Stimulated activated CD4-positive, alpha-beta T cell treated with anti-CD3 and anti-CD28 coated beads, TNF-alpha, amount 100 ng/mL, for 24 hours (primary cell): ENCODE data around the gene TMEM170B.

Experiments
- DNase-seq, 3 experiments: peaks; one replicate each; pipeline ENCODE4 v3.0.0-alpha.2; 2020; ENCODE audit warnings: low read depth in 3 of 3

The TMEM170B gene

GRCh38 chr6:11616200-11616611, 78.7 kb downstream of the TMEM170B start:
- no peak for DNase-seq

- no peak for DNase-seq
Observed at GRCh38 chr6:11618533-11618932, 81.0 kb downstream of the TMEM170B start.

GRCh38 chr6:11621119-11621518, 83.6 kb downstream of the TMEM170B start:
- no peak for DNase-seq

- DNase-seq, result no peak
Observed at GRCh38 chr6:11622156-11622555, 84.6 kb downstream of the TMEM170B start.

- DNase-seq, result no peak
Observed at GRCh38 chr6:11623272-11623671, 85.7 kb downstream of the TMEM170B start.

- DNase-seq, result no peak
Observed at GRCh38 chr6:11625302-11625701, 87.8 kb downstream of the TMEM170B start.

- no peak for DNase-seq
Observed at GRCh38 chr6:11626356-11626755, 88.8 kb downstream of the TMEM170B start.

DNA sequence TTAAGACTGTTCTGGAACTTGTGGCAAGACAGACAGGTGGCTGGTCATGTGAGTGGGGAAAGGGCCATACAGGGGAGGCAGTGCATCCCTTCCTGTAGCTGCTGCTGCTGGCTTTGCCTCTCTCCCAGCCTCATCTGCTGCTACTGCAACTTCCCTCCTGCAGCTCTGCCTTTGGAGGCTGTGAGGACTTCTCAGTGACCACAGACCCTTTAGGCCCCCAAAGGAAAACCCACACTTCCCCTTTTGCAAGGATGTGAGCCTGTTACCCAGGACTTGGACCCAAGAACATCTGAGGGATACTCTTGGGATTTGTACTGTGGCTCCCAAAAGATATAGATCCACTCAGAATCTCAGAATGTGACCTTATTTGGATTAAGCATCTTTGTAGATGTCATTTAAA, 91.0 kb downstream of the TMEM170B start:
- no peak for DNase-seq

DNA sequence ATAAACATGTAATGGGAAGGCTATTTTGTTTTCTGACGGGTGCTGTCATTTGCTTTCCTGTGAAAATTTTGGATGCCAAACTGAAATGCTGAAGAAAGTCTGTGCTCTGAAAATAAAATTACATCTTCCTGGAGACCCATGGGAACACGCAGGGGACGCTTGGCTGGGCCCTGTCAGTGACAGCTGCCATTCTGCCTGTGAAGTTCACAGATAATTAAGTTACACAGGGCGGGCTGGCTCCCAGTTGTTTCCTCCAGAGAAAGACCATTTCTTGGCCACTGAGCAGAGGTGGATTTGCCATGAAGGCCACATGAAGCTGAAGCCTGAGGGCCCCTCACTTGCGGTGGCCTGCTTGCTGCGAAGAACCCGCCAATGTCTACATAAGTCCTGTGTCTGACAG, 93.5 kb downstream of the TMEM170B start:
- DNase-seq, result no peak

DNA sequence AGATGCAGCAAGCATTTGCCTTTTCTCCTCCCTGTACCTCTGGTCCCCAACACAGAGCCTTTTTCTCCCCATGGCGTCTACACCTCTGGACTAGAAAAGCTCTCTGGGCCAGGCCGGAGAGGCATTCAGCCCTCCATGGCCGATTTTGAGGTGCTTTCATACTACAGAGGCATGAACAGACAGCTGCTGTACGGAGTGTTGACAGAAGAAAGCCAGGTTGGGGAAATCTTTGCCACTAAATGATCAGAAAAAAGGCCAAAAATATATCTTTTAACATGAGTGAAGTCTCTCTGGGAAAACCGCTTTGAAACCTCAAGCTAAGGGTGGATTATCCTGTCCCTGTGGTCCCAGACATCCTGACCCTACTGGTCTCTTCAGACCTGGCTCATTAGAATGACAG, 94.0 kb downstream of the TMEM170B start:
- no peak for DNase-seq

DNA sequence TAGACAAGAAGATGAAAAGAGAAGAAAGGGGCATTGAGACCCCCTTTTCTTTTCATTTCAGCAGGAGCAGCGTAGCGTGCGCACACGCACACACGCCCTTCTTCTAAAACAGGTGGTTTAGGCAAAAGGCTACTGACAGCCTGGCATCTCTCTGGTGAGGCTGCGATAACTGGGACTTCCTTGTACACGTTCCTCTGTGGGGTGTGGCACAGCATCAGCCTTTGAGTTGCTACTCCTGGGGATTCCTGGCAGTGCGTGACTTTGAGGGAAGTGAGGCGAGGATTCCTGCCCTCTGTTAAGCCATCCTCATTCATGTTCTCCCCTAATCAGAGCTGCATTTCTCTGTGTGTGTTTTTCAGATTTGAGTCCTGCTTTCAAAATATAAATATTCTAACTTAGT, 94.7 kb downstream of the TMEM170B start:
- no peak for DNase-seq

DNA sequence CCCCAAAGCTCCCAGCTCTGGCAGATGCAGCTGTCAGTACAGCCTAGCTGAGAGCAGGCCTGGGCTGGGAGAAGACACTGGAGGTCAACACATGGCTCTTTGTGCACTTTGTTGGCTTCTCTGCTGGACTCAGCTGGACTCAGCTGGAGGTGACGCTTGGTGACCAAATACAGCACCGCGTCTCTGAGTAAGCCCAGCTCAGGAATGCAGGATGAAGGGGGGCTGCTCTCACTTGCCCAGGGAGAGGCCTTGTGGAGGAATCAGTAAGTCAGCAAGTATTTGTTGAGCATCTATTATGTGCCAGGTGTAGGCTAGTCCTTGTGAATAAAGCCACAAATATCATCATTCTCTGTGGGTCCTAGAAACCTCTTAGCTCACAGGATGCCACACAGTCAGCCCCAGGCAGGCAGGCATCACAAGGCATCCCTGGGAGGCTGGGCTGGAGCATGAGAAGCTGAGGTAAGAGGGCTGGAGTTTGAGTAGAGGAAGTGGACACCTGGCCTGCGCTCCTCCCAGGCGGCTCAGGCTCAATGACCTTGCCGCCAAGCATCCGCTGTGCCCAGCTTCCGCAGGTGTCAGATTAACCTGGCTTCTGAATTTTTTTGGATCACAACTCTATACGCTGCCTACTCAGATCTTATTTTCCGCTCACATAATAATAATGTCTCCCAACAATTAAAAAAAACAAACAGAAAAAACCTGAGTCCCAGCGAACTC, 95.4 kb downstream of the TMEM170B start:
- no peak for DNase-seq
